ENCODE measurements around the gene BTBD9.

BTBD9 gene

DNA sequence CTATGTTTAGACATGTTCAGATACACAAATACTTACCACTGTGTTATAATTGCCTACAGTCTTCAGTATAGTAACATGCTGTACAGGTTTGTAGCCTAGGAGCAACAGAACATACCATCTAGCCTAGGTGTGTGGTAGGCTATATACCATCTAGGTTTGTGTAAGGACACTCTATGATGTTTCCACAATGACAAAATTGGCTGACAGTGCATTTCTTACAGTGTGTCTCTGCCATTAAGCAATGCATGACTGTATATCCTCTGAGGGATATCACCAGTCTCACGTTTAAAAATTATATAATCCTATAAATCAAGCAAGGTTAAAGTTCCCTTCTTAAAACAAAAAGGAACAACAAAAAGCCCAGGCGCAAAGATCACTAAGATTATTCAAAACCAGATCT is 352.2 kb downstream of the BTBD9 start:
- no peak for DNase-seq (ENCODE audit: low read depth in 2 of 2)

DNA sequence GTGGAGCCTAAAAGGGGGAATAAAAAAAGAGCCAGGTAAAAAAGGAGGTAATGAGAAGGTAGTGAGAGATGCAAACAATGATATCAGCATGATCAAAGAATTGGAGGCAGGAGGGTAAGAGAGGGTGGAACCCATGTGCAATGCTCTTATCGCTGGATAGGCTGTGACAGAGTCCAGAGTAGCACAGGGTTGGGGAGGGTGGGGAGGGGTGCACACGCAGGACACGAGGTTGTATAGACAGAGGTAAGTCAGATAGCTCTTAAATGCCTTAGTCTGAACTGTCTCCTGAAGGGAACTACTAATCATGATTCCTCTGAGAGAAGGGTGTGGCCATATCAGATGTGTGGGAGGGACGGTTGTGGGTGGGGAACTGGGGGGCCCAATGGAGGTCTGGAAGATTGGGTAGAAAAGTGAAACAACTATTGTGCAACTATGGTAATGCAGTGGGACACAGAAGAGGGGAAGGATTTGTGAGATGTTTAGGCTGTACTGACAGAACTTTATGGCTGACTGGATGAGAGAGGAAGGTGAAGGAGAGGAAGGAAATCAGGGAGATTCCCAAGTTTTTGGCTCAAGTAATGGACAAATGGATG is 354.8 kb downstream of the BTBD9 start:
- no peak for DNase-seq (ENCODE audit: low read depth in 2 of 2)

DNA sequence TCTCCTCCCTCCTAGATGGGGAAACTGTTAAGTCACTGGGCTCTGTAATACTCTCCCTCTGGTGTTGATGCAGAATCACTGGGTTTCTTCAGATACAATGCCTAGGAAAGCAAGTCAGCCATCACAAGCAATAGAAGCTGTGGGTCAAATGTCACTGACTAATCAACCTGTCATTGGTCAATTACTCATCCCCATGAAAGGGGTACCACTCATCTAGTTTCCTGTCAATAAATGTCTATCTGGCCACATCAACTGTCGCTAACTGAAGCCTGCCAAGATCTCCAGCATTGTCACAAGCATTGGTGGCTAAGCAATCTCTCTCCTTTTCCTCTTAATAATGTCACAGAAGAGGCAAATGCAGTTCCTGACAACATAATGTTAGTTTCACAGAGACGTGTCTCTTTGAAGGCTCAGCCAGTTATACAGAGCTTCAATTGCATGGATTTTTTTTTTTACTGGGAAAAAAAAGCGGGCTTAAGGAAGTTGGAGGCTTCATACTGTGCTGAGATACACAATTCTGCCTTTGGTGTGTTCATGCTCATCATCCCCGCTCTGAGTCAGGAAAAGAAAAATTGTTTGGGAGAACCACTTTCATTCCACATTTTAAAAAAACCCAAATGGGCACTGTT is 355.9 kb downstream of the BTBD9 start:
- no peak for DNase-seq (ENCODE audit: low read depth in 2 of 2)

DNA sequence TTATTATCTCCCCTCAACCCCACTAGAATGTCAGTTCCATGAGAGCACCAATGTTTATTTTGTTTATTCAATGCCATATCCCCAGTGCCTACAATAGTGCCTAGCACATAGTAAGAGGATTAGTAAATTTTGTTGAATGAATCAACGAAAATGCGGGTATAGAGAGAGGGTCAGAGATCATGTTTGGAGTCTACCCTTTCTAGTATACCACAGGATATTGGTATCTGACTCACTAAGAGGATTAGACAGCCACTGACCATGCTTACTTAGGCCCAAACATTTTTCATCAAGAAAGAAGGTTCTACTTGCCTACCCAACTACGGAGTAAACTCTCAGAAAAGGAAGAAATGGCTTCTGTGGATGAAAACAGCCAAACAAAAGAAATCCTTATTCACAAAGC is 356.8 kb downstream of the BTBD9 start:
- DNase-seq (ENCODE audit: low read depth in 2 of 2) = no peak

DNA sequence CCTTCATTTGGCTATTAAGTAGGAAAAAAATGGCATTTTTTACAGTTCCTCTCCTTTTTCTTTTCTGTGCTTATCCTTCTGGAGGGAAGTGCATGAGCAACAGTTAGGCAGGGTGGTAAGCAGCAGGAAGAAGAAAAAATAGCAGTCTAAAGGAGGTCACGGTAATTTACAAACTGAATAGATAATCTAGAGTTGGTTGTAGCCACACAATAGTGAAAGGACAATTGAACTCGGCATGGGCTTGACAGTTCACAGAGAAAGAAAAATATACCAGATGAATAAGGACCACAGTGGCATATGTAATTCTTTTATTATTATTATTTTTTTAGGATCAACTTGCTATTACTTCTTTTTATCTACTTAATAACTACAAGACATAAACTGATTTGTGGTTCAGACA is 358.6 kb downstream of the BTBD9 start:
- no peak for DNase-seq (ENCODE audit: low read depth in 2 of 2)

DNA sequence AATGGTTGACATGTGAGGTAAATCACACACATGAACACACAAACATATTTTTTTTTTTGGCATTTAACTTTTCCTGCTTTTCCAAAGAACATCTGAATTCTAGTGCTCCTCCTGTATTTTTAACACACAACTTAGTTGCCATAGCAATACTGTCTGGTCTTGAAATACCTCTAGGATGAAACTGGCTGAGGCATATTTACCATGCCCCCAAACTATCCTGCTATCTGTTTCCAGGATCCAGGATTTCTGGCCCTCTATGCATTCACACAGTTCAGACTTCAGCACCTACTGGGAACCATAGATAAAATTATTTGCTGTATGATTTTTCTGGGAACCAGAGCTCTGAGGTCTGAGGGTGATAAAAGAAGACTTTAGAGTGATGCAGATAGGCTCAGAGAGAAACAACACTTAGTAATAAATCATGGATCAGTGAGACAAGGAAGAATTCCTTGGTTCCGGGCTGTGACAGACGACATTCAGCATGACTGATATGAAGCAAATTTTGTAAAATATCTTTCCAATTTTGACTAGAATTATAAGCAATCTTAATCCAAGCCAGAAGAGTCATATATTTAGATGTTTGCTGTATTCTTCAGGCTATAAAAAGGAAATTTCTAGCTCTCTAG is 359.7 kb downstream of the BTBD9 start:
- DNase-seq (ENCODE audit: low read depth in 2 of 2) = no peak

DNA sequence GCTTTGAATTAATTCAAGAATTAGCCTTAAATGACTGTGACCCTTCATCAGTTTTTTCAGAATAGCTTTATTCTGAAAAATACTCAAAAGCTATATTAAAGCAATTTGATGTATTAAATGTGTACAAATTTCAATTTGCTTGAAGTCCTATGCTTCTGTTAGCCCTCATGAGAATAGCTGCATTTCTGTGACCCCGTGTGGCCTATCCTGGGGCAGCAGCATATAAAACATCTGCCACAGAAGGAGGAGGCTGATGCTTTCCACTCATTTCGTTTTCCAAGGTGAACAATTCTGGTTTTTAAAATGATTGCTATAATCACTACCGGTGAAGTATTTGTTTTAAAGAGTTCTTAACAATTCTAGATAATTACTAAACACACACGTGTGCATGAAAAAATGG is 360.3 kb downstream of the BTBD9 start:
- no peak for DNase-seq (ENCODE audit: low read depth in 2 of 2)

DNA sequence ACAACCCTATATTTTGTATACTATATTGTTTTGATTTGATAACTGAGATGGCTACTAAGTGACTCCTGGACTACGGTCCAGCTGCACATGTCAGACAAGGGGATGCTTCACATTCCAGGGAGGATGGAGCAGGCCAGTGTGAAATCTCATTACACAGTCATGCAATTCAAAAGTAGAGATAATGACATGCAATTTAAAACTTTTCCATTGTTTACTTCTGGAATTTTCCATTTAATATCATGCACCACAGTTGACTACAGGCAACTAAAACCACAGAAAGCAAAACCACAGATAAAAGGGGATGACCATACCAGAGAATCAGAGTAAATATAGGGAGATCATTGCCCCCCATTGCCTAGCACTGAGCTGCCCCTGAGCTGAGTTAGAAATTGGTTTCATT is 366.4 kb downstream of the BTBD9 start:
- no peak for DNase-seq (ENCODE audit: low read depth in 2 of 2)

DNA sequence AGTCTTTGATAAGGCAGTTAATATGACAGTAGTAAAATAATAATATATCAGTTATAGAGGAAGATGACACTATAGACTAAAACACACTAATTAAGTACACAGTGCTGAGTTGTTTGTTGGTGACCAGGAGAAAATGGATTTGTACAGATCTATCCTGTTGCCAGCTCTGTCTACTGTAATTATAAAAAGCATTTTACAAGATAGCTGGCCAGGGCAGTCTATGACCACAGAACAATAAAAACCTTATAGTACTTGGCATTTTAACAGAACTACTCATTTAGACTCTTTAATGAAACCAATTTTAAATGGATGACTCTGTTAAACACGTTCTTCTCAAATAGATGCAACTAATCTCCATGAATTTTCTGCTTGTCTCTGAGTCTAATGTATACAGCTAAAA is 367.5 kb downstream of the BTBD9 start:
- DNase-seq (ENCODE audit: low read depth in 2 of 2) = no peak

DNA sequence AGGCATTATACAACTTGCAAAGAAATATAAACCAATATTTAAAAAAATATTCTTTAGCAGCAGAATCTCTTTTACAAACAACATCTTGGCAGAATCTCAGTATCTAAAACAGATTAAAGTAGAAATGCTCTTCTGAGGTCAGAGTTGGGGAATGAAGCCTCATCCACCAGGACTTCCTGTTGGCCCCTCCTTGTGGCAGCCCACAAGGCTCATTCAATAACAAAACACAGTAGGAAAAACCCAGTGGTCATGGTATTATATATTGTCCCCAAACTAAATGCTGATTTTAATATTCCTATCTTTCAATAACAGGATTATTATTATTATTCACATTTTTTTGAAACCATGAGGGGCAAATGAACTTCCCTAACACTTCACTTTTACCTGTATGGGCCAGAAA is 368.6 kb downstream of the BTBD9 start:
- no peak for DNase-seq (ENCODE audit: low read depth in 2 of 2)

DNA sequence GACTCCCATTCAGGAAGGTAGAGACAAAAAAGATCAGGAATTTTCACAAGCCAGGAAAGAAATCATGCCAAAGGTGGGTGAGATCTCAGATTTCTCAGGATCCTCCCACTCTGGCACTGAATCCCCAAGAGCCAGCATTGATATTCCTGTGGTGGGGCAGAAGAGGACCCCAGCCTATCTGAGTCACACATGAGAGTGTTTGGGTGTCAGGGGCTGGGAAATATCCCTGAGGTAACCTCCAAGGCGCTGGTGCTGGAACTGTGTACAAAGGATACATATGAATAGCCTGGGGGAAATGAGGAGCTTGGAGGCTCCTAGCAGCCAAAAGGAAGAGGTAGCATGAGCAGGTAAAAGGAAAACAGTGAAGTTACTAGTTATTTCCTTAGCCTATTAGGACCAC is 369.4 kb downstream of the BTBD9 start:
- DNase-seq (ENCODE audit: low read depth in 2 of 2) = no peak

DNA sequence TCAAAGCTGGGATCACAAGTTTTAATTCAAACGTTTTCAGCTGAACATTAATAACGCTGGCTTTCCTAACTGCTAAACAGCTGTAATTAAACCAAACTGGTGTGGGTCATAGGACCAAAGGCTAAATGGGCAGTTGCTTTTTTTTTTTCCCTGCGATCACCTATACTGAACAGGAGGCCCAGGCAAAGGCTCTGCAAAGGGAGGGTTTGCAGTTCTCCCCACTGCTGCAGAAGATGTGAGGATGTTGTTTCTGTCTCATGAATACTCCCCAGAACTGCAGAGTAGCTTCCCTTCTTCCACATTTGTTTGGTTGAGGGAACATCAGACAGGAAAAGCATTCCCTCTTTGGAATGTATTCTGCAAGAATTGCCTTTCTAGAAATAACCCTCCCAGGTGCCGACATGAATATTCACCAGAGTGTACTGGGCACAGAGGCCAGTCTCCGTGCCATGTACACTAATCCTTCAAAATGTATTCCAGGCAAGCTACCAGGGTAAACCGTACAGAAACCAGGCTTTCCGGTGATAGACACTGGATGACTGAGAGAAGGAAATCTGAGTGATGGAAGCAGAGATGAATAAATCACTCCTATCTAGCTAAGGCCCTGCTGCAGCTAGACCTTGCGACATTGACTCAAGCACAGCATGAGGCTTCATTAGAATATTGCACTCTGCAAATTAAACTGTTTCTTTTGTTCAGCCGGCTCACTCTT is 370.1 kb downstream of the BTBD9 start:
- DNase-seq (ENCODE audit: low read depth in 2 of 2) = no peak

DNA sequence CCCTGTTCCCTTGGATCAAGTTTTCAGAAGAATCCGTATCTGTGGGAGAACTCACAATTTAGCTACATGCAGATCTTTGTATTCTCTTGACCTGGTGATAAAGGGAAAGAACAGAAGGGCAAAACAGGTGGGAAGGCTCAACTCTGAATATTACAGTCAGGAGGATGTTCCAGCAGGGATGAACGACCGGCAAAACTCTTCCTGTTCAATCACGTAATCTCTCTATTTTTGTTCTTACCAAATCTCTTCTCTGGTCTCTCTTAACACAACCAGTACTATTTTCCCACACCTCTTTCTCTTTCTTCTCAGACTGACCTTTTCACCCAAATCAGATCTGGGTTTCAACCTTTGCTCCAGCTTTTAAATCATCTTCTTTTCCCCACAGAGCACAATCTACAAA is 371.4 kb downstream of the BTBD9 start:
- DNase-seq (ENCODE audit: low read depth in 2 of 2) = no peak

DNA sequence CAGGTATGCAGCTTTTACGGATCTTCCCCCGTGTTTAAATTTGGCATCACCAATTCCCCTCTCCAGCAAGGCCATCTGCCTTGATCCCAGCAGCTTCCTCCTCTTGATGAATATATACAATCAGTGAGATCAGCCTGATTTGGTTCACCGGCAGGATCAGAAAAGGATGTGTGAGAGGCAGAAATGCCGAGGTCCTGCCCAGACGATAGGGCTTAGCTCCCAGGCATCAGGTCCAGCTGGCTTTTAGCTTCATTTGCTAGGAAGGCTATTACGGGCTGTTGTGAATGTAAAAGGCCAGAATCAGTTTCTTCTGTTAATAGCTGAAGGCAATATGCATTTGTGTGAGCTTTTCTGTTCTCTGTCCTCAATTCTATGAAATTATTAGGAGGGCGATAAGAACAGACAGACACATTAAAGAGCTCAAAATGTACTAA is 372.8 kb downstream of the BTBD9 start:
- no peak for DNase-seq (ENCODE audit: low read depth in 2 of 2)

DNA sequence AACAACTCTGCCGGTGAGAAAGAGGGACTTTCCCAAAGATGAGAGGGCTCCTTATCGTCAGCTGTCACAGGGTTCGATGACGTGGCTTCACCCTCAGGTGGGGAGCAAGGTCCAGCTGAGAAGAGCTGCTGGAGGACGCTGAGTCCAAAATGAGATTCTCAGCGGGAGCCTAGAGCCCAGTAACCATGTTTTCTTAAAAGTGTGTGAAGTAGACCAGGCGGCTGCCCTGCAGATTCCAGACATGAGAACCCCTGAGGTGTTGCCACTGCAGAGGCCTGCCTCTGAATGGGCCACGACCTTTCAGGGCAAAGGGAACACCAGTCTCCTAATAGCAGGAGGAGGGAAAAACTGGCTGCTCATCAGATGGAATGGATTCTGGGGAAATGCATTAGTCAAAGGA is 375.1 kb downstream of the BTBD9 start:
- DNase-seq (ENCODE audit: low read depth in 2 of 2) = no peak

DNA sequence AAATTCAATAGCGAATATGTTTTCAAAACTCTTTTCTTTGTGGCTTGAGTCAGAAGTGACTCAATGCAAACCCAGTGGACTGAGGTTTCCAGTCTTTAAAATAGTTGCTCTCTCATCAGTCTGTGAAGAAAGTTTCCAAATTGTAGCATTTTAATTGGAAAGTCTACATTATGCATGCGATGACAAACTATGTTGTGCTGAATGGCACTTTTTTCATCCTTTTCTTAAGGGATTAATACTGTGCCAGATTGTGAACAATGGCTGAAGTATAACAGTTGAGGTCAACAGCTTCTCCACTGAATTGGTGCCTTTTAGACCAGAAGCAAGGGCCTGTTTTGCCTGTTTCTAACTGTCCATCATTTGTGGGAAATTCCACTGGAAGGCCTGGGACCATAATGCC is 377.1 kb downstream of the BTBD9 start:
- no peak for DNase-seq (ENCODE audit: low read depth in 2 of 2)

DNA sequence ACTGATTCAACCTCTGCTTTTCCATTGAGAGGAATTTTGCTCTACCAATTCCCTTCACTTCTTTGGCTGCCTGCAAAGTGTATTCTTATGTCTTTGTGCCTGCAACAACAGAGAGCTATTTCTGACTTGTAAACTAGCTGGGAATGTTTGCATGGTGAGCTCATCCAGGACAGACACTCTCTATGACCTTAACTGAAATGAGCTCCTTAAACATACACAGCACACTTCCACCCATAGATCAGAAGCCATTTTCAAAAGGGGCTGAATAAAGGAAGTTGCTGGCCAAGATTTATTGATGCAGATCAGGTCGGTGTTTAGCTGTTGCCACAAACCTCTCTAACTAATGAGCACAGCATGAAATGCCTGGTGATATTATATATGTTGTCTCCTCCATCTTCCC is 377.7 kb downstream of the BTBD9 start:
- DNase-seq (ENCODE audit: low read depth in 2 of 2) = no peak

DNA sequence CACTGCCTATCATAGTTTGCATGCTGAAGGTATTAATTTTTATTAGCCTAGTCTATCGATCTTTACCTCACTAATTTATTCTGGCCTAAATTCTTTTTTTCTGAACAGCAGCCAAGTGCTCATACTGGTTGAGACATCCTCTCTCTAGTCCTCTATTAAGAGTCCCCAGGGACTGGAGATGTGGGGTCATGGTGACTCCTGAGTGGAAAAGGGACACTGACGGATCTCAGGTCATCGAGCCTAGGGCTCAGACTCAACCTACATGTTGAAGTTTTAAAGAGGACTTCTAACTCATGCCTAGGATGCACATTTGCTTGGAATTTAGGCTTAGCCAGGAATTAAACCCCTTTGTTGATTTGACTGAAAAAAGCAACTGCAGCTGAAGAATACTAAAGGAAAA is 378.1 kb downstream of the BTBD9 start:
- no peak for DNase-seq (ENCODE audit: low read depth in 2 of 2)

DNA sequence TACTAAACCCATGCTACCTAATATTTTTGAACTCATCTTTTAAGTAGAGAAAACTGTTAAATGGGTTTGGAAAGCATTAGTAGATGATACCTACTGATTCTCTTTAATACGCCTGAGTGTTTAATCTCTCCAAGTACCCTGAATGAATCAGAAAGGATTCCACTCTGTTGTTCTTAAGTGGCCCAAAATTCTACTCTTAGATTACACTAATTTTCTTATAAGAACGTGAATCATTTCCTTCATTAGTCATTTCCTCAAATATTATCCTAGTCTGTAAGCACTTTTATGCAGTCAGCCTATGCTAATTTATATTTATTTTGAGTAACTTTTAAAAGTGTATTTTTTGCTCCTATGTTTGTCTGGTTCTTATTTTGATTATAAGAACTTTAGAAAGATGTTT is 380.0 kb downstream of the BTBD9 start:
- no peak for DNase-seq (ENCODE audit: low read depth in 2 of 2)

DNA sequence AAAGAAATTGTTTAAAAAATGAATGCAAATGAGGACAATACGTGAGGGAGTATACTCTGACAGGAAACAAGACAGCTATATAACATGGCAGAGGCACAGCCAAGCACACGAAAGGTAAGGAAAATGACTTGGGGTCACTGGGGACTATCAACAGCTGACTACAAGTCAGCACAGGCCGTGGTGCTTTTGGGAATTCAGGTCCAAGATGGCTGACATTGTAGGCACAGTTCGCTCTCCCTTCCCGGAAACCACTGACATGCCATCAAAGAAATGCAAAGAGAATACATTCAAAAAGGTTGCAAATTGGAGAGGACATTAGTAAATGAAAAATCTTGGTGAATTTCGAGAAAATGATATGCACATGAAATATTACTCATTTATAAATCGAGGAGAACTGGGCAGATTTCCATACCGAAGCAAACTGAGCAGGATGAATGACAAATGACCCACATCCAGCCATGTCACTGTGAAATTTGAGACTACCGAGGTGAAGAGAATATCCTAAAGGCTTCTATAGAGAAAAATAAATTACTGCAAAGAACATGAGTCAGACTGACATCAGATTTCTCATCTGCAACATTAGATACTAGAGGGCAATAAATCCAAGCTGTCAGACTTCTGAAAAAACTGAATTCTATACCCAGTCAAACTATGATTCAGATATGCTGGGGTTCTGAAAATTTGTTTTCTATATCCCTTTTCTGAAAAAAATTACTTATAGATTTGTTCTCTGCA is 391.1 kb downstream of the BTBD9 start:
- no peak for DNase-seq (ENCODE audit: low read depth in 2 of 2)

DNA sequence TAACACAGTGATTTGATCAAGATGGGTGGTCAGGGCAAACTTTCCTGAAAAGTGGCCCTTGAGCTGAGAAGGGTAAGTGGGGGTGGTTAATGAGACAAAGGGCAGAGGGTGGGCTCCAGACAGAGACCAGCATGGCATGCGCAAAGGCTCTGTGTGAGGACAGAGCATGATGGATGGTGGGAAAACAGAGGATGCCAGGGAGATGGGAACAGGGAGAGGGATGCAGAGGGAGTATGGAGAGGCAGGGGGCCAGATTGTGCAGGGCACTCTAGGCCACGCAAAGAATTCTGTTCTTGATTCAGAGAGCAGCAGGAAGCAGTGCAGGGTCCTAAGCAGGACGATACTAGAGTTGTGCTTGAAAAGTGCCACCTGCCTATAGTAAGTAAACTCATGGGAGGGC is 394.4 kb downstream of the BTBD9 start:
- no peak for DNase-seq (ENCODE audit: low read depth in 2 of 2)

DNA sequence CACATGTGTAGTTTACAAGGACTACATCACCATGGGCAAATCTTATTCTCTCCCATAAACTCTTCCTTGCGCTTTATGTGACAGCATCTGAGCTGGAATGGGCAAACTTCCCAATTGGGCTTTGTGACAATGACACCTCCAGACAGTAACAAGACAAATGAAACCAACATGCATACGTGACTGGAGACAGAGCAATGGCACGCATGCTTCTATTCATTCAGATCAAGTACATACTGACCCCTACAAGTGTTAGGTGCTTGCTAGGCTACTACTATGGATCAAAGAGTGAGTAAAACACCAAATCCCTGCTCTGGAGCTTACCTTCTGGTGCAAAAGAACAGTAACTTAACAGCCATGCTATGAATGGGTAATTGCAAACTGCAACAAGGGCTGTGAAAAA is 394.9 kb downstream of the BTBD9 start:
- DNase-seq (ENCODE audit: low read depth in 2 of 2) = no peak
